Endothelial cell of umbilical vein (primary cell): ENCODE measurements around the gene NTN1. TPM values are rescaled to one million over a fixed set of nuclear protein-coding genes. Genes with fewer than 3 reads are reported as not detected.

Experiments
- BruUV-seq: library from RNA; stranded (reverse); fragments of 400-500 nt; replicated peaks from 2 replicates; lab custom pipeline; 2021; lab: Mats Ljungman, UMichigan
- CTCF ChIA-PET: fragments of 300-600, 350-600 bp; sonication (Branson Sonifier 250); formaldehyde crosslinking; loops from one replicate; lab custom pipeline; 2021; ENCODE audit warnings: antibody characterized with exemption, inconsistent platforms; lab: Charles Lee
- POLR2A ChIA-PET: fragments of 300-600, 350-600 bp; sonication (Branson Sonifier 250); formaldehyde crosslinking; loops from one replicate; lab custom pipeline; 2021; ENCODE audit warnings: antibody characterized with exemption, inconsistent platforms; lab: Charles Lee
- DNase-seq: peaks from one replicate; pipeline ENCODE4 v3.0.0-alpha.2; 2011; ENCODE audit warnings: low read depth, low spot score
- FAIRE-seq: peaks from 2 replicates; lab custom pipeline; 2011; peaks lifted over from hg19 to GRCh38; lab: Jason Lieb, UNC
- H2AFZ ChIP-seq: 2 replicates; pipeline ENCODE4 v1.6.0; 2012; ENCODE audit warnings: low read depth, low read length, control low read depth, inconsistent platforms
- H3K27ac ChIP-seq: 2 replicates; pipeline ENCODE4 v1.5.1; 2011; ENCODE audit warnings: low read depth, mild to moderate bottlenecking, control low read depth, low read length, moderate library complexity; ENCODE audit not compliant: insufficient read depth
- H3K27me3 ChIP-seq, 2 experiments: 2 replicates each; pipeline versions ENCODE4 v1.6.0 to v1.6.1; 2011; ENCODE audit warnings: low read length in 2 of 2, mixed read lengths in 1 of 2; ENCODE audit not compliant: control insufficient read depth in 2 of 2, insufficient read depth in 2 of 2
- H3K36me3 ChIP-seq, 2 experiments: 2 replicates in 1 of 2; 3 replicates in 1 of 2; pipeline ENCODE4 v1.5.1; 2011; ENCODE audit warnings: low read length in 2 of 2, mild to moderate bottlenecking in 1 of 2, moderate library complexity in 1 of 2; ENCODE audit not compliant: control insufficient read depth in 2 of 2, insufficient read depth in 2 of 2; ENCODE audit errors: extremely low read depth in 1 of 2
- H3K4me1 ChIP-seq: 3 replicates; pipeline ENCODE4 v1.5.1; 2011; ENCODE audit warnings: mild to moderate bottlenecking, low read length; ENCODE audit not compliant: control insufficient read depth, insufficient read depth; ENCODE audit errors: extremely low read depth
- H3K4me2 ChIP-seq: 2 replicates; pipeline ENCODE4 v1.6.1; 2011; ENCODE audit warnings: low read length, control low read depth, mixed read lengths; ENCODE audit not compliant: insufficient read depth
- H3K4me3 ChIP-seq, 3 experiments: fragments of 200-600 bp in 1 of 3; sonication (generic), shearing (Covaris generic) in 1 of 3; replicated peaks in 1 of 3; 2 replicates each; pipeline ENCODE4 v1.5.1; 2011 to 2016; ENCODE audit warnings: control low read depth in 3 of 3, low read length in 3 of 3, mild to moderate bottlenecking in 2 of 3, inconsistent platforms in 1 of 3, low read depth in 1 of 3, moderate library complexity in 1 of 3; ENCODE audit not compliant: insufficient read depth in 1 of 3
- H3K79me2 ChIP-seq: 2 replicates; pipeline ENCODE4 v1.6.0; 2012; ENCODE audit warnings: low read length, inconsistent platforms; ENCODE audit not compliant: control insufficient read depth, insufficient read depth
- H3K9ac ChIP-seq: replicated peaks from 2 replicates; pipeline ENCODE3; 2011; ENCODE audit warnings: low read length, control low read depth; ENCODE audit not compliant: insufficient read depth; ENCODE audit errors: extremely low read depth
- H3K9me1 ChIP-seq: replicated peaks from 3 replicates; pipeline ENCODE4 v1.6.0; 2011; ENCODE audit warnings: mild to moderate bottlenecking, low read length; ENCODE audit not compliant: control insufficient read depth, insufficient read depth; ENCODE audit errors: extremely low read depth
- H3K9me3 ChIP-seq: replicated peaks from 2 replicates; pipeline ENCODE4 v1.5.1; 2012; ENCODE audit warnings: low read length, inconsistent platforms; ENCODE audit not compliant: control insufficient read depth, insufficient read depth
- H4K20me1 ChIP-seq: replicated peaks from 2 replicates; pipeline ENCODE3; 2011; ENCODE audit warnings: mild to moderate bottlenecking, low read length; ENCODE audit not compliant: control insufficient read depth, insufficient read depth; ENCODE audit errors: extremely low read depth
- EZH2 ChIP-seq: IDR thresholded peaks from 2 replicates; pipeline ENCODE4 v1.6.1; 2012; ENCODE audit warnings: borderline replicate concordance, low read depth, mild to moderate bottlenecking, moderate library complexity, low read length, inconsistent platforms; ENCODE audit not compliant: severe bottlenecking
- FOS ChIP-seq: IDR thresholded peaks from 2 replicates; pipeline ENCODE4 v1.6.1; 2011; ENCODE audit warnings: mild to moderate bottlenecking, low read length, moderate library complexity, borderline replicate concordance; ENCODE audit not compliant: insufficient read depth
- GATA2 ChIP-seq: IDR thresholded peaks from 2 replicates; pipeline ENCODE4 v1.7.0; 2011; ENCODE audit warnings: low read depth, mild to moderate bottlenecking, moderate library complexity, mixed read lengths, low read length; ENCODE audit not compliant: insufficient read length, insufficient read depth
- JUN ChIP-seq: IDR thresholded peaks from 2 replicates; pipeline ENCODE4 v1.6.1; 2011; ENCODE audit warnings: borderline replicate concordance, low read depth; ENCODE audit not compliant: insufficient read length, insufficient read depth
- MYC ChIP-seq: IDR thresholded peaks from one replicate; pipeline ENCODE4 v1.6.1; 2011; ENCODE audit warnings: mild to moderate bottlenecking, low read depth, low read length
- POLR2A ChIP-seq: IDR thresholded peaks from 2 replicates; pipeline ENCODE4 v1.6.1; 2012; ENCODE audit warnings: low read depth, mild to moderate bottlenecking, control low read depth, low read length
- POLR2AphosphoS5 ChIP-seq: IDR thresholded peaks from 2 replicates; pipeline ENCODE4 v1.6.1; 2012; ENCODE audit warnings: low read depth, mild to moderate bottlenecking, control low read depth, low read length, moderate library complexity; ENCODE audit not compliant: insufficient read depth
- dilution Hi-C: fragments of 300-500 bp; cut with MboI; formaldehyde crosslinking; loops from one replicate; pipeline ENCODE4 v1.15.0; 2019; ENCODE audit warnings: low sequenced_read_pairs; ENCODE audit not compliant: extremely low pct_ligation_motif_present
- intact Hi-C: fragments of 100-400 bp; cut with micrococcal nuclease; formaldehyde crosslinking; loops from one replicate; pipeline ENCODE4 v1.10.0; 2022
- polyA plus RNA-seq, 4 experiments: library from polyadenylated mRNA; depleted of rRNA in 3 of 4; stranded (reverse) in 3 of 4; unstranded in 1 of 4; fragments of >200 nt; gene quantifications; 2 replicates each; pipeline versions ENCODE4 v1.2.1 to v1.2.3, GENCODE V29; 2011 to 2012; ENCODE audit warnings: missing spikeins in 1 of 4
- total RNA-seq: library from RNA; stranded (reverse); gene quantifications from 2 replicates; pipeline ENCODE4 v1.2.3, GENCODE V29; 2021
- TF ChIP-seq, protein P1 (sequence below): IDR thresholded peaks from 2 replicates; pipeline ENCODE4 v1.6.1; 2011; ENCODE audit not compliant: insufficient read depth, insufficient read length
- TF ChIP-seq, protein P2 (sequence below), 2 donors: IDR thresholded peaks; 1 replicate in 1 of 2; 2 replicates in 1 of 2; pipeline ENCODE4 v1.5.1; 2011; ENCODE audit warnings: low read length in 2 of 2, mild to moderate bottlenecking in 2 of 2, moderate library complexity in 2 of 2, control low read depth in 1 of 2, inconsistent platforms in 1 of 2, low read depth in 1 of 2; ENCODE audit not compliant: insufficient read depth in 1 of 2; ENCODE audit errors: extremely low read depth in 1 of 2

NTN1 gene
- total and polyA plus RNA-seq, 2 donors (not counting 3 experiments of a cell fraction or from before 2014, with no cell fraction given), result 0.10 to 0.18 TPM

- ChIA-PET CTCF (no interaction called here), POLR2A (no interaction called here)
- Histone ChIP-seq H3K4me1 (no peaks in the 10 kb centered on the region), H3K27me3 (no peaks in the 10 kb centered on the region), H3K4me3 (no peak overlapping the region), H3K4me2 (no peak overlapping the region), H3K79me2 (no peaks in the 10 kb centered on the region), H2AFZ (no peak overlapping the region), H4K20me1 (no peaks in the 10 kb centered on the region), H3K9me3 (no peaks in the 10 kb centered on the region), H3K36me3 (no peaks in the 10 kb centered on the region), H3K27ac (no peak overlapping the region), H3K9me1 (no peaks in the 10 kb centered on the region), H3K9ac (no peak overlapping the region)
- intact Hi-C loops, result no loop called here
- dilution Hi-C loops, result no loop called here
- FAIRE-seq (no peak), DNase-seq (no peak)
- no peak for TF ChIP-seq FOS
- TF ChIP-seq POLR2AphosphoS5, result no peak
- no peak for TF ChIP-seq POLR2A
- TF ChIP-seq, protein P1, sequence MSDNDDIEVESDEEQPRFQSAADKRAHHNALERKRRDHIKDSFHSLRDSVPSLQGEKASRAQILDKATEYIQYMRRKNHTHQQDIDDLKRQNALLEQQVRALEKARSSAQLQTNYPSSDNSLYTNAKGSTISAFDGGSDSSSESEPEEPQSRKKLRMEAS, result no peak
- no peak for TF ChIP-seq MYC
- TF ChIP-seq GATA2, result no peak
- TF ChIP-seq, protein P2, sequence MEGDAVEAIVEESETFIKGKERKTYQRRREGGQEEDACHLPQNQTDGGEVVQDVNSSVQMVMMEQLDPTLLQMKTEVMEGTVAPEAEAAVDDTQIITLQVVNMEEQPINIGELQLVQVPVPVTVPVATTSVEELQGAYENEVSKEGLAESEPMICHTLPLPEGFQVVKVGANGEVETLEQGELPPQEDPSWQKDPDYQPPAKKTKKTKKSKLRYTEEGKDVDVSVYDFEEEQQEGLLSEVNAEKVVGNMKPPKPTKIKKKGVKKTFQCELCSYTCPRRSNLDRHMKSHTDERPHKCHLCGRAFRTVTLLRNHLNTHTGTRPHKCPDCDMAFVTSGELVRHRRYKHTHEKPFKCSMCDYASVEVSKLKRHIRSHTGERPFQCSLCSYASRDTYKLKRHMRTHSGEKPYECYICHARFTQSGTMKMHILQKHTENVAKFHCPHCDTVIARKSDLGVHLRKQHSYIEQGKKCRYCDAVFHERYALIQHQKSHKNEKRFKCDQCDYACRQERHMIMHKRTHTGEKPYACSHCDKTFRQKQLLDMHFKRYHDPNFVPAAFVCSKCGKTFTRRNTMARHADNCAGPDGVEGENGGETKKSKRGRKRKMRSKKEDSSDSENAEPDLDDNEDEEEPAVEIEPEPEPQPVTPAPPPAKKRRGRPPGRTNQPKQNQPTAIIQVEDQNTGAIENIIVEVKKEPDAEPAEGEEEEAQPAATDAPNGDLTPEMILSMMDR (IDR thresholded peaks at IDR 0.05; ENCODE audit: extremely low read depth in 1 of 2, insufficient read depth in 1 of 2, low read depth in 1 of 2, low read length in 2 of 2), result no peak
- TF ChIP-seq JUN, result no peak
- no peak for TF ChIP-seq EZH2
- BruUV-seq, result no TSS peak
These were observed 153.7 kb downstream of the NTN1 start for GRCh38 chr17:9174779-9175574.
